ENCODE results near the gene TNKS1BP1.

- TF ChIP-seq POLR2A (IDR thresholded peaks at IDR 0.05) = no peak
- TF ChIP-seq POLR2AphosphoS5 (IDR thresholded peaks at IDR 0.05) = no peak
- TF ChIP-seq CTCF (IDR thresholded peaks at IDR 0.05) = no peak
- TF ChIP-seq EP300 (IDR thresholded peaks at IDR 0.05) = no peak
Observed at GRCh38 chr11:57341250-57341808, 16.6 kb upstream of the TNKS1BP1 start.
